PC-9 (cell line): ENCODE measurements around the gene ZFAND2B. TPM values are rescaled to one million over a fixed set of nuclear protein-coding genes. Genes with fewer than 3 reads are reported as not detected.
A peak's percentile ranks its signal among the peaks of the same experiment; 100 is the strongest.

Source experiments
- Bru-seq: library from RNA; stranded (reverse); fragments of 400-500 nt; gene quantifications from one replicate; lab custom pipeline; 2021; lab: Mats Ljungman, UMichigan
- BruChase-seq, 2 experiments: library from RNA; stranded (reverse); fragments of 400-500 nt; gene quantifications; one replicate each; lab custom pipeline; 2021; lab: Mats Ljungman, UMichigan
- BruUV-seq: library from RNA; stranded (reverse); fragments of 400-500 nt; replicated peaks from 2 replicates; lab custom pipeline; 2021; lab: Mats Ljungman, UMichigan
- CTCF ChIA-PET: fragments of 300-600 bp; sonication (Branson Sonifier 250); formaldehyde crosslinking; loops from one replicate; lab custom pipeline; 2022; ENCODE audit warnings: antibody characterized with exemption; lab: Charles Lee
- POLR2A ChIA-PET: fragments of 300-600 bp; sonication (Branson Sonifier 250); formaldehyde crosslinking; loops from one replicate; lab custom pipeline; 2022; ENCODE audit warnings: antibody characterized with exemption; ENCODE audit not compliant: unreplicated experiment; lab: Charles Lee
- DNase-seq, 2 experiments: peaks; one replicate each; pipeline versions ENCODE4 v3.0.0 to v3.0.0-alpha.2; 2015 to 2022; ENCODE audit warnings: mixed read lengths in 1 of 2
- H2AFZ ChIP-seq: fragments of 200-600 bp; sonication (generic); 2 replicates; pipeline ENCODE4 v1.8.1; 2017; ENCODE audit warnings: antibody characterized with exemption
- H3F3A ChIP-seq: fragments of 200-600 bp; sonication (generic); 2 replicates; pipeline ENCODE4 v1.8.1; 2017; ENCODE audit warnings: antibody characterized with exemption, mild to moderate bottlenecking, low read depth; ENCODE audit not compliant: insufficient read depth
- H3K27ac ChIP-seq: fragments of 200-600 bp; sonication (generic); 2 replicates; pipeline ENCODE4 v1.6.1; 2016; ENCODE audit warnings: mixed run types
- H3K27me3 ChIP-seq: fragments of 200-600 bp; sonication (generic); 2 replicates; pipeline ENCODE4 v1.6.1; 2016; ENCODE audit warnings: low read depth, mixed run types; ENCODE audit not compliant: insufficient read depth
- H3K36me3 ChIP-seq: fragments of 200-600 bp; sonication (generic); 2 replicates; pipeline ENCODE4 v1.6.1; 2016; ENCODE audit warnings: low read depth, mixed run types
- H3K4me1 ChIP-seq: fragments of 200-600 bp; sonication (generic); replicated peaks from 2 replicates; pipeline ENCODE4 v1.6.1; 2016; ENCODE audit warnings: mixed run types; ENCODE audit not compliant: insufficient read depth
- H3K4me2 ChIP-seq: fragments of 200-600 bp; sonication (generic); 2 replicates; pipeline ENCODE4 v1.6.1; 2017; ENCODE audit warnings: mixed run types
- H3K4me3 ChIP-seq: fragments of 200-600 bp; sonication (generic); 2 replicates; pipeline ENCODE4 v1.6.1; 2016; ENCODE audit warnings: mixed run types
- H3K79me2 ChIP-seq: fragments of 200-600 bp; sonication (generic); 2 replicates; pipeline ENCODE4 v1.6.1; 2017; ENCODE audit warnings: low read depth, mixed run types
- H3K9me2 ChIP-seq: fragments of 200-600 bp; sonication (generic); 2 replicates; pipeline ENCODE4 v1.8.1; 2017; ENCODE audit warnings: mild to moderate bottlenecking; ENCODE audit not compliant: insufficient read depth
- H3K9me3 ChIP-seq: fragments of 200-600 bp; sonication (generic); 2 replicates; pipeline ENCODE4 v1.8.1; 2016; ENCODE audit warnings: low read depth; ENCODE audit not compliant: insufficient read depth
- H4K20me1 ChIP-seq: fragments of 200-600 bp; sonication (generic); 2 replicates; pipeline ENCODE4 v1.8.1; 2017; ENCODE audit not compliant: insufficient read depth
- CTCF ChIP-seq: fragments of 200-600 bp; sonication (generic); conservative IDR thresholded peaks from 2 replicates; pipeline ENCODE4 v1.6.1; 2017; ENCODE audit warnings: mixed run types, antibody characterized with exemption, mild to moderate bottlenecking, moderate library complexity
- EZH2 ChIP-seq: fragments of 200-600 bp; sonication (generic); IDR thresholded peaks from 2 replicates; pipeline ENCODE4 v1.8.0; 2017; ENCODE audit warnings: antibody characterized with exemption, low read depth
- intact Hi-C: fragments of 100-400 bp; cut with micrococcal nuclease; formaldehyde crosslinking; loops from one replicate; pipeline ENCODE4 v1.10.0; 2022; ENCODE audit not compliant: unreplicated experiment
- long read RNA-seq: library from polyadenylated mRNA; stranded (forward); transcript quantifications from one replicate; pipeline ENCODE4 v2.0.0, GENCODE V29; 2022
- total RNA-seq: library from RNA; stranded (reverse); gene quantifications from 2 replicates; pipeline ENCODE4 v1.2.3, GENCODE V29; 2021

ZFAND2B gene
- total RNA-seq (24.6 and 39.4 TPM in 2 replicates), Bru-seq, nascent RNA (percentile 56 among the genes with signal in this experiment), BruChase-seq, experiment 1, labeled RNA remaining after a 2-hour chase (percentile 64 among the genes with signal in this experiment), BruChase-seq, experiment 2, labeled RNA remaining after a 6-hour chase (percentile 79 among the genes with signal in this experiment)
- long read RNA-seq, transcript ZFAND2B-212 (10 exons, 1,199 nt), result major isoform, 18 of 50 reads
- long read RNA-seq, transcript ZFAND2B-201 (9 exons, 1,314 nt), result minor isoform, 14 of 50 reads
- long read RNA-seq, partial matches to known transcripts, result 4 of 50 reads
- long read RNA-seq, other reads (novel, unspliced or antisense), result 8 of 50 reads

GRCh38 chr2:219206328-219207133 lies at the start of gene ZFAND2B:
ZFAND2B (plus strand) TSS chr2:219206782; CDS start chr2:219206988, 206 bp downstream.
- no peaks in the 10 kb centered on the region for H3K9me3 ChIP-seq
- H3K4me3 ChIP-seq, result peak within 1 kb of the TSS; percentile 78
- peak within 1 kb of the TSS; percentile 40 for H3K27ac ChIP-seq
- BruUV-seq, result no TSS peak
- peak within 1 kb of the TSS; percentile 80 for H2AFZ ChIP-seq
- peaks cover 14% of the 10 kb centered on the region; the same call in 1 of the 2 replicates for H3F3A ChIP-seq
- peak; percentile 76 to 96 for DNase-seq
- peaks cover 18% of the 10 kb centered on the region for H3K4me1 ChIP-seq
- H3K4me2 ChIP-seq, result peak within 1 kb of the TSS; percentile 100
- no peaks in the 10 kb centered on the region for H3K79me2 ChIP-seq
- ChIA-PET CTCF (interaction anchor here (0.6 to 0.7 kb wide), 2 partner anchors 10 to 131 kb away, joined by 3 to 9 read pairs; no protein-coding TSS in a partner anchor), POLR2A (interaction anchor here (0.5 to 0.8 kb wide), 8 partner anchors 11 to 437 kb away, joined by 3 to 14 read pairs (median 4); partner anchors contain the start of genes ATG9A and CNPPD1)
- no peaks in the 10 kb centered on the region for H3K9me2 ChIP-seq
- H3K36me3 ChIP-seq, result no peaks in the 10 kb centered on the region
- H3K27me3 ChIP-seq, result no peaks in the 10 kb centered on the region
- no peak for TF ChIP-seq EZH2
- TF ChIP-seq CTCF, result no peak
- H4K20me1 ChIP-seq, result no peaks in the 10 kb centered on the region
- intact Hi-C loops, result loop anchor here (1.0 to 2.0 kb wide), 3 partner anchors 30 to 72 kb away; partner anchors contain the start of genes CNPPD1, DNAJB2 and NHEJ1

GRCh38 chr2:219157396-219157795 lies 49.2 kb upstream of the ZFAND2B start:
- intact Hi-C loops, result loop anchor here (5.0 kb wide), 1 partner anchor 155 kb away; no protein-coding TSS in a partner anchor
- POLR2A ChIA-PET, result interaction anchor here (0.5 kb wide), 1 partner anchor 128 kb away, joined by 3 read pairs; no protein-coding TSS in a partner anchor
- no peak overlapping the region for H3K4me3 ChIP-seq
- H3K36me3 ChIP-seq, result no peaks in the 10 kb centered on the region
- TF ChIP-seq CTCF (no peak), EZH2 (no peak)
- H3K4me1 ChIP-seq, result 0 out of 2 replicates have a peak, but pooled peaks cover 8% of the 10 kb centered on the region
- H2AFZ ChIP-seq, result no peak overlapping the region
- BruUV-seq, result no TSS peak
- no peaks in the 10 kb centered on the region for H4K20me1 ChIP-seq
- H3K9me2 ChIP-seq, result no peaks in the 10 kb centered on the region
- H3K27me3 ChIP-seq, result no peaks in the 10 kb centered on the region
- CTCF ChIA-PET, result no interaction called here
- no peak overlapping the region for H3K27ac ChIP-seq
- no peak overlapping the region for H3K4me2 ChIP-seq
- no peak for DNase-seq
- no peaks in the 10 kb centered on the region for H3K9me3 ChIP-seq
- H3K79me2 ChIP-seq, result no peaks in the 10 kb centered on the region
- H3F3A ChIP-seq, result peaks cover 9% of the 10 kb centered on the region; the same call in 1 of the 2 replicates

- no peak overlapping the region for H3K27ac ChIP-seq
- H3K4me3 ChIP-seq, result no peak overlapping the region
- H2AFZ ChIP-seq, result no peak overlapping the region
- no peak for DNase-seq
- no peaks in the 10 kb centered on the region for H3K79me2 ChIP-seq
- intact Hi-C loops, result loop anchor here (5.0 kb wide), 1 partner anchor 156 kb away; no protein-coding TSS in a partner anchor
- peaks cover 9% of the 10 kb centered on the region; the same call in 1 of the 2 replicates for H3F3A ChIP-seq
- no peaks in the 10 kb centered on the region for H3K9me2 ChIP-seq
- no peaks in the 10 kb centered on the region for H3K27me3 ChIP-seq
- ChIA-PET CTCF (interaction anchor here (0.6 kb wide), 1 partner anchor 261 kb away, joined by 5 read pairs; no protein-coding TSS in a partner anchor), POLR2A (no interaction called here)
- H3K4me1 ChIP-seq, result 0 out of 2 replicates have a peak, but pooled peaks cover 8% of the 10 kb centered on the region
- no peak for TF ChIP-seq EZH2
- TF ChIP-seq CTCF, result no peak
- H3K4me2 ChIP-seq, result no peak overlapping the region
- H3K9me3 ChIP-seq, result no peaks in the 10 kb centered on the region
- no peaks in the 10 kb centered on the region for H4K20me1 ChIP-seq
- no peaks in the 10 kb centered on the region for H3K36me3 ChIP-seq
- BruUV-seq, result no TSS peak
These were observed 48.6 kb upstream of the ZFAND2B start for GRCh38 chr2:219158025-219158424.
